LNCaP clone FGC (cell line): ENCODE measurements around the gene HOXB8.

Experiments used
- DNase-seq: peaks from one replicate; pipeline ENCODE4 v3.0.0-alpha.2; 2011; ENCODE audit warnings: low read depth
- H3K4me3 ChIP-seq: 2 replicates; pipeline ENCODE4 v1.5.1; 2011; ENCODE audit warnings: mild to moderate bottlenecking, low read depth, low read length, control low read depth
- CTCF ChIP-seq: IDR thresholded peaks from 2 replicates; pipeline ENCODE4 v1.5.1; 2012; ENCODE audit warnings: mild to moderate bottlenecking; ENCODE audit not compliant: control insufficient read depth, insufficient read depth; ENCODE audit errors: extremely low read depth

The HOXB8 gene

GRCh38 chr17:48615047-48615962 lies at the start of gene HOXB8:
HOXB8 (minus strand) TSS chr17:48615292; CDS start chr17:48614704, 588 bp downstream.
- no peak for TF ChIP-seq CTCF
- no peak for DNase-seq
- no peak within 1 kb of the TSS for H3K4me3 ChIP-seq

GRCh38 chr17:48663134-48663924 lies 48.2 kb upstream of the HOXB8 start:
- no peak for DNase-seq
- TF ChIP-seq CTCF, result peak; percentile 16; the same call in 1 of the 2 replicates
- H3K4me3 ChIP-seq, result no peak overlapping the region

- H3K4me3 ChIP-seq, result no peak overlapping the region
- no peak for TF ChIP-seq CTCF
- no peak for DNase-seq
Measured at GRCh38 chr17:48655913-48656312, 40.8 kb upstream of the HOXB8 start.

- DNase-seq, result no peak
- H3K4me3 ChIP-seq, result no peak overlapping the region
- TF ChIP-seq CTCF, result no peak
Measured at GRCh38 chr17:48649741-48650140, 34.6 kb upstream of the HOXB8 start.

- no peak for TF ChIP-seq CTCF
- no peak for DNase-seq
- H3K4me3 ChIP-seq, result no peak overlapping the region
Measured at GRCh38 chr17:48647963-48648245, 32.8 kb upstream of the HOXB8 start.

GRCh38 chr17:48647103-48647962 lies 32.2 kb upstream of the HOXB8 start:
- H3K4me3 ChIP-seq, result no peak overlapping the region
- no peak for DNase-seq

More at GRCh38 chr17:48647103-48647962, 32.2 kb upstream of the HOXB8 start:
- no peak for TF ChIP-seq CTCF
